Transverse colon (tissue), 4 donors: Measurements from ENCODE around the gene GAB3. TPM values are rescaled to one million over a fixed set of nuclear protein-coding genes. Genes with fewer than 3 reads are reported as not detected.

Experiments used
- DNase-seq: peaks from one replicate; pipeline ENCODE4 v3.0.0-alpha.2; 2019
- H3K27ac ChIP-seq, 4 donors: fragments of 200-600 bp; sonication (generic); 2 replicates each; pipeline ENCODE4 v1.5.1; 2016 to 2018; ENCODE audit warnings: inconsistent platforms in 4 of 4
- H3K27me3 ChIP-seq: fragments of 200-600 bp; sonication (generic); 2 replicates; pipeline ENCODE4 v1.5.1; 2017; ENCODE audit warnings: inconsistent platforms
- H3K36me3 ChIP-seq, 4 donors: fragments of 200-600 bp; sonication (generic); 2 replicates each; pipeline ENCODE4 v1.5.1; 2017 to 2019; ENCODE audit warnings: inconsistent platforms in 4 of 4
- H3K4me1 ChIP-seq, 4 donors: fragments of 200-600 bp; sonication (generic); 2 replicates each; pipeline ENCODE4 v1.5.1; 2017 to 2020; ENCODE audit warnings: inconsistent platforms in 4 of 4
- H3K4me3 ChIP-seq, 4 donors: fragments of 200-600 bp; sonication (generic); 1 replicate in 1 of 4; 2 replicates in 3 of 4; pipeline versions ENCODE4 v1.5.1 to v1.6.1; 2017 to 2019; ENCODE audit warnings: inconsistent platforms in 4 of 4
- H3K9me3 ChIP-seq, 2 donors: fragments of 200-600 bp; sonication (generic); 2 replicates each; pipeline ENCODE4 v1.5.1; 2017 to 2019; ENCODE audit warnings: inconsistent platforms in 2 of 2
- CTCF ChIP-seq, 5 experiments: fragments of 200-600 bp in 3 of 5; fragments of 450-650 bp in 2 of 5; sonication (generic) in 3 of 5; IDR thresholded peaks; 1 replicate in 2 of 5; 2 replicates in 3 of 5; pipeline ENCODE4 v1.5.1; 2016 to 2017; ENCODE audit warnings: antibody characterized with exemption in 5 of 5, inconsistent platforms in 3 of 5, mild to moderate bottlenecking in 2 of 5, moderate library complexity in 1 of 5
- EP300 ChIP-seq: sonication (generic); formaldehyde crosslinking; IDR thresholded peaks from one replicate; pipeline ENCODE4 v1.6.1; 2017; ENCODE audit warnings: antibody characterized with exemption, low read depth
- POLR2A ChIP-seq: fragments of 450-650 bp; IDR thresholded peaks from one replicate; pipeline ENCODE4 v1.6.1; 2016; ENCODE audit warnings: antibody characterized with exemption, mild to moderate bottlenecking, moderate library complexity
- POLR2AphosphoS5 ChIP-seq, 3 donors: sonication (generic); formaldehyde crosslinking; IDR thresholded peaks; one replicate each; pipeline ENCODE4 v1.6.1; 2016; ENCODE audit warnings: antibody characterized with exemption in 3 of 3
- WGBS, 2 donors: methylation state at CpG; one replicate each; pipeline ENCODE4 v1.1.5; 2018; ENCODE audit warnings: low coverage in 1 of 2; 5-methylcytosine and 5-hydroxymethylcytosine counted together
- in situ Hi-C, 4 donors: fragments of 200-750 bp; cut with MboI; loops; one replicate each; pipeline versions ENCODE4 v1.15.0 to v1.15.1; 2017; ENCODE audit warnings: low sequenced_read_pairs in 3 of 4, low pct_ligation_motif_present in 1 of 4, low pct_unique_long_range_greater_than_20kb in 1 of 4
- intact Hi-C: fragments of 100-400 bp; cut with DNase I; formaldehyde crosslinking; loops from one replicate; pipeline ENCODE4 v1.15.1; 2023; ENCODE audit warnings: low total_unique reads
- total RNA-seq, 4 donors: library from RNA; depleted of rRNA; stranded (reverse); fragments of >200 nt; gene quantifications; one replicate each; pipeline ENCODE4 v1.1.0, GENCODE V29; 2016

GAB3 gene
- total RNA-seq: 1 to 10 TPM in 3 of 4 donors, under 1 TPM in 1; 0.37 to 4.4 (median 3.0) TPM

- intact Hi-C loops: no loop called here
- Histone ChIP-seq H3K9me3 (no peaks in the 10 kb centered on the region), H3K4me3 (peak within 1 kb of the TSS; percentile 7 to 55 (median 36)), H3K27me3 (no peaks in the 10 kb centered on the region), H3K4me1 (peaks cover 0 to 8% (median 0%) of the 10 kb centered on the region in 4 donors), H3K36me3 (no peaks in the 10 kb centered on the region), H3K27ac (peak within 1 kb of the TSS; percentile 64 to 79 (median 78))
- TF ChIP-seq EP300 (no peak), POLR2A (no peak), CTCF (IDR thresholded peaks at IDR 0.05) (no peak), POLR2AphosphoS5 (IDR thresholded peaks at IDR 0.05) (no peak)
- in situ Hi-C loops: no loop called here
- 38% methylated on average over 88 of the region's 98 CpGs; no CpG with 5 or more reads in 1 of the 2 donors for WGBS, 2 donors
- peak; percentile 46 for DNase-seq
Observed at GRCh38 chrX:154750301-154751202, at the start of gene GAB3. Gene GAB3 (minus strand): TSS chrX:154751077. CDS start chrX:154751025, 52 bp downstream.

GRCh38 chrX:154799556-154800348 lies 48.9 kb upstream of the GAB3 start:
- H3K4me1 ChIP-seq: peaks cover 7 to 44% (median 18%) of the 10 kb centered on the region in 4 donors
- in situ Hi-C loops: no loop called here

GRCh38 chrX:154797006-154797405 lies 46.1 kb upstream of the GAB3 start:
- H3K4me1 ChIP-seq: peaks cover 4 to 29% (median 13%) of the 10 kb centered on the region in 4 donors
- H3K27me3 ChIP-seq: no peaks in the 10 kb centered on the region
- DNase-seq: no peak
- H3K36me3 ChIP-seq: no peaks in the 10 kb centered on the region
- 71 to 82% methylated on average over 5 to 6 of the region's 6 CpGs for WGBS, 2 donors
- no peak for TF ChIP-seq POLR2A
- no peak for TF ChIP-seq POLR2AphosphoS5 (IDR thresholded peaks at IDR 0.05)
- TF ChIP-seq CTCF (IDR thresholded peaks at IDR 0.05): no peak
- no peak for TF ChIP-seq EP300
- in situ Hi-C loops: no loop called here
- no peak overlapping the region for H3K27ac ChIP-seq
- H3K4me3 ChIP-seq: no peak overlapping the region
- H3K9me3 ChIP-seq: no peaks in the 10 kb centered on the region
- intact Hi-C loops: no loop called here

More at GRCh38 chrX:154799556-154800348, 48.9 kb upstream of the GAB3 start:
- Histone ChIP-seq H3K4me3 (no peak overlapping the region), H3K36me3 (no peaks in the 10 kb centered on the region), H3K27me3 (no peaks in the 10 kb centered on the region), H3K9me3 (no peaks in the 10 kb centered on the region), H3K27ac (peak overlapping the region; percentile 54 to 66 (median 60))
- DNase-seq: peak; percentile 33
- TF ChIP-seq CTCF (IDR thresholded peaks at IDR 0.05) (no peak), EP300 (no peak), POLR2AphosphoS5 (IDR thresholded peaks at IDR 0.05) (no peak), POLR2A (no peak)
- 24% methylated on average over 9 of the region's 9 CpGs; no CpG with 5 or more reads in 1 of the 2 donors for WGBS, 2 donors
- intact Hi-C loops: no loop called here

- TF ChIP-seq EP300: no peak
- no peak for TF ChIP-seq CTCF (IDR thresholded peaks at IDR 0.05)
- TF ChIP-seq POLR2A: no peak
- no peak for TF ChIP-seq POLR2AphosphoS5 (IDR thresholded peaks at IDR 0.05)
- WGBS, 2 donors: 55 to 75% methylated on average over 1 to 2 of the region's 2 CpGs
- Histone ChIP-seq H3K27ac (no peak overlapping the region), H3K4me1 (peaks cover 2 to 15% (median 7%) of the 10 kb centered on the region in 4 donors), H3K9me3 (no peaks in the 10 kb centered on the region), H3K27me3 (no peaks in the 10 kb centered on the region), H3K36me3 (no peaks in the 10 kb centered on the region), H3K4me3 (no peak overlapping the region)
- in situ Hi-C loops (no loop called here), intact Hi-C loops (no loop called here)
- no peak for DNase-seq
Observed at GRCh38 chrX:154795016-154795415, 44.1 kb upstream of the GAB3 start.
